Stimulated activated CD4-positive, alpha-beta T cell treated with anti-CD3 and anti-CD28 coated beads, Interleukin-4, amount 100 ng/mL, for 48 hours (primary cell): ENCODE measurements around the gene CDK16.

Experiments used
- DNase-seq, 2 donors: peaks; one replicate each; pipeline ENCODE4 v3.0.0-alpha.2; 2020; ENCODE audit warnings: low read depth in 2 of 2

Gene CDK16

DNA sequence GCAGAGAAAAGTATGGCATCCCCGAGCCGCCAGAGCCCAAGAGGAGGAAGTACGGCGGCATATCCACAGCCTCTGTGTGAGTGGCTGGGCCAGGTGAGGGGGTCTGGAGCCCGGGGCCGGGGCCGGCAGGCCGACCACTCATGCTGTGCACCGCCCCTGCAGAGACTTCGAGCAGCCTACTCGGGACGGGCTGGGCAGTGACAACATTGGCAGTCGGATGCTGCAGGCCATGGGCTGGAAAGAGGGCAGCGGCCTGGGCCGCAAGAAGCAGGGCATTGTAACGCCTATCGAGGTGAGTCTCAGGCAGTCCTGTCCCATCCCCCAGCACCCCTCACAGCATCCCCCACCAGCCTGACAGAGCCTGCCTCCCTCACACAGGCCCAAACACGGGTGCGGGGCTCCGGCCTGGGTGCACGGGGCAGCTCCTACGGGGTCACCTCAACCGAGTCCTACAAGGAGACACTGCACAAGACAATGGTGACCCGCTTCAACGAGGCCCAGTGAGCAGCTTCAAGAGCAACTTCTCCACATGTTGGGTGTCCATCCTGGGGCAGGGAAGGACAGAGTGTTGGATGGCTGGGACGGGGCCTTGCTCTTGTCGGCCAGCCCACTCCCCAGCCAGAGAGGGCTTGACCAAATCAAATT, 32.3 kb upstream of the CDK16 start:
- DNase-seq: no peak

DNA sequence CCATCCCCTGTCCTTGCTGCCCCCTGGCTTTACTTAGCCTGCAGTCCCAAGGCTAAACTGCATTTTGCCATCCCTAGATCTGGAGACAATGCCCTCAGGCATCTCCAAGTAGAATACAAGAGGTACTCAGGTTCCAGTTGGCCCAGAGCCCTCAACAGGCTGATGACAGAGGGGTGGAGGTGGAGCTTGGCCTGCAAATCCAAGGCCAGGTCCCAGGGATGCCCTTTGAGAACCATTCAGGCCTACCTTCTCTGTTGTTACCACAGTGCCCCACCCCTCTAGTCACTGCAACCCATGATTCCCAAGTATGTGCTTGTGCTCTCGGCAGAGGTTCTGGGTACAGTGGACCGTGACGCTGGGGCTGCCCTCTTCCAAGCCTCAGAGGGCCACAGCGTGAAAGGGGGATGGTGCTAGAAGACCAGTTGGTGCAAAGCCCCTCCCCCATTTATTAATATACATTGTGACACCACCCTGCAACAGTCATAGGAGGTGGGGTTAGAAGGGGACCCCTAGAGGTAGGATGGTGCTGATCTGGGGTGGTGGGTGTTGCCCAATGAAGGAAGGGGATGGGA, 31.3 kb upstream of the CDK16 start:
- no peak for DNase-seq

GRCh38 chrX:47189906-47190305, 28.6 kb upstream of the CDK16 start:
- no peak for DNase-seq

DNA sequence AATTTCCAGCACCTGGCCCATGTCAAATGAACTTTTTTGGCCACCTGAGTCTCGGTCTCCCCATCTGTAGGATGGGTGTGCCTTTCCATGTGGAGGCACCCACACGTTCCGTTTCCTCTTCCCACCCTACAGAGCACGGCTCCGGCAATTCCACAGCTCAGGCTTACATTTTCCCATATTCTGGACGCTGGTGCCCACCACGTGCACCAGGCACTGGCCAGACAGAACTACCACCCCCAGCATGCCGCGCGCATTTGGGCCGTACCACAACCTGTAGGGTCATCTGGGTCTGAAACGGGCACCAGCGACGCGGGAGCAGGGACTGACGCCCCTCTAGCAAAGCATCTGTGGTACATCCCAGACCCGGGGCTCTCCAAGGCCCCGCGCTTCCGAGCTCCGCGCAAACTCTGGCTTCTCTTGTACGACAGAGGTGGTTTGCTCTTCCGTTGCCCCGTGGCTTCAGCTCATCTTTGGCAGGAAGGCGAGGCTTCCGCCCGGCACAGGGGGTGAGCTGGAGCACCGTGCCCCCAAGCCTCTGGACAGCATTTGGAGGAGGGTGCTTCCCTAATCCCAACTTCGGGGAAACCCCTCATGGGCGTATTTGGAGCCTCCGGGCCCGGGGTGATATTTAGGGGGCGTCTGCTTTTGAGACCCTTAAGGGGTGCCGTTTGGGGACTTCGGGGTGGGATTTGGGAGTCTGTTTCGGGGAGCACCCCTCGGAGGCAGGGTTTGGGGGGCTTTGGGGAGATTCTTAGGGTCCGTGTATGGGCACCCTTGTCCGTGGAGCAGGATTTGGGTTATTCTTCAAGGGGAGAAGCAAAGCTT, 27.8 kb upstream of the CDK16 start:
- peak; percentile 69 to 75 for DNase-seq

- peak in 1 of 2 donors; percentile 14 for DNase-seq
These were observed 27.1 kb upstream of the CDK16 start for GRCh38 chrX:47191331-47191730.

- no peak for DNase-seq
These were observed 26.6 kb upstream of the CDK16 start for GRCh38 chrX:47191806-47192401.

- DNase-seq: peak; percentile 79 to 83
These were observed 24.8 kb upstream of the CDK16 start, which contains the start of gene UBA1 for GRCh38 chrX:47193475-47194193. TSS of gene UBA1 (plus strand) at chrX:47193829. CDS start at chrX:47198803, 4,974 bp downstream.

DNA sequence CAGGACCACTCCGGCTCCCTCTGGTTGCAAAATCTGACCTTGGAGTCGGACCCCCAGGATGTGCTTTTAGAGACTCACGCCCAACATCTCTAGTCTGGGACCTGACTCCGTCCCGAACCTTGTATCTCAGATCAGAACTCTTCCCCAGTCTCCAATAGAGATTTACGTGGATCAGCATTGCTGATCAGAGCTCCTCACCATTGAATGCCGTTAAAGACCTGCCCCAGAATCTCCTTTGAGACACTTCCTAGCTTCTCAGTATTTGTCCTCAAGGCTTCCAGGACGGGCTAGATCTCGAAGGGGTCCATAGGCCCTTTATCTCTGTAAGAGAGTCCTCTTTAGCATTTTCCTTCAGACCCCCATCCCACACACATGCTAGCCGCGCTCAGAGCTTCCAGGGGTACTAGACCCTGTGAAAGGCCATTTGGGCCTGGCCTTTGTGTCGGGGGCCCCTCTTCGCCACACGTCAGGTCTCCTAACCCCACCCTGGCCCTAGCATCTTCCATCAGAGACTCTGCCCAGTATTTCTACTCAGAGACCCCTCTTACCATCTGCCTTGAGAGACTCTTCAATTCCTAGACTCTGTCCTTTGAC, 24.2 kb upstream of the CDK16 start:
- DNase-seq: no peak

- DNase-seq: no peak
These were observed 22.4 kb upstream of the CDK16 start for GRCh38 chrX:47196098-47196497.

DNA sequence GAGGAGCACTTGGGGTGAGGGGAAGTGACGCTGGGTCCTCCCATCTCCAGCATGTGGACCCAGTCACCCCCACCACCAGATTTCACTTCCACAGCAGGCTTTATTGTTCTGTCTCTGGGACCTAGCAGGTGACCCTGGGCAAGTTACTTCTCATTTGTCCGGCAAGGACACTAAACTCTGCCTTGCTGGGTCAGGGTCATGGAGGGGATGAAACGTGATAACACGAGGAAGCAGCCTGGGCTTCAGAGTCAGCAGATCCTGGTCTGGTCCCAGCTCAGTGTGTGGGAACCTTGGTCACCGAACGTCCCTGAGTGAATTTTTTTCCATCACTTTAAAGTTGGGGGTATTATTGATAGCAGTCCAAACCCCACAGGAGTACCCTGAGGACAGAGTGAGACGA, 21.0 kb upstream of the CDK16 start:
- no peak for DNase-seq

DNA sequence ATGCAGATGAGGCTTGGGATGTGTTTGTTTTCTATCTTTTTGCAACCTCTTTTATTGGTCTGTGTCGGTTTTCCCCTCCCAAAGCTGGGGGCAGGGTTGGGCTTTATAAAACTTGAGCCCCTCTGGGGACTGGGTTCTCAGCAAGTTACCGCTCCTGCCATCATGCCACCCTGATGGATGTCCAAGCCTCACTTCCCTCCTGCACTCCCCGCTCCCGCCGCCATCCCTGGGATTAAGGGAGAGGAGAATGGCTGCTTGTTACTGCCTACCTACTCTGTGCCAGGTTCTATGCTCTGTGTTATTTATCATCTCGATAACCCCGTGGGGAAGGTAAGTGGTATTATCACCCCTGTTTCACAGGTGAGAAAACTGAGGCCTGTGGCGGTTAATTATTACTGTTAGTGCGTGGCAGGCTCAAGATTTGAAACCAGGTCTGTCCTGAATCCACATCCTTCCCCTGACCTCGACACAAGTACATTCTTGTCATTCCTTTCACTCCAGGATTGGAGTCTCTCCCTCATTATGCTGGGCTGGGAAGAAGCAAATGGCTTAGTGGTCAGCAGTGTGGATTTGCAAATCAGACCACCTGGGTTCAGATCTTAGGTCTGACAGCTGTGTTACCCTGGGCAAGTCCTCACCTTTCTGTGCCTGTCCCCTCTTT, 20.3 kb upstream of the CDK16 start:
- no peak for DNase-seq

GRCh38 chrX:47198687-47199080, 19.8 kb upstream of the CDK16 start:
- no peak for DNase-seq

DNA sequence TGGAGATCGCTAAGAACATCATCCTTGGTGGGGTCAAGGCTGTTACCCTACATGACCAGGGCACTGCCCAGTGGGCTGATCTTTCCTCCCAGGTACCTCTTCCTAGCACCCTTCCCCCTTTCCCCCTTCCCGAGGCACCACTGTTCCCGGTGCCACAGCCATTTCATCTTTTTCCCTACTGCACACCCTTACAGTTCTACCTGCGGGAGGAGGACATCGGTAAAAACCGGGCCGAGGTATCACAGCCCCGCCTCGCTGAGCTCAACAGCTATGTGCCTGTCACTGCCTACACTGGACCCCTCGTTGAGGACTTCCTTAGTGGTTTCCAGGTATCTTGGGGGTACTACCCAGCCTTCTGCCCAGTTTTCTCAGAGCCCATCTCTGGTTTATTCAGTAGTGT, 19.2 kb upstream of the CDK16 start:
- no peak for DNase-seq

- DNase-seq: no peak
These were observed 17.9 kb upstream of the CDK16 start for GRCh38 chrX:47200385-47201150.

- no peak for DNase-seq
These were observed 17.0 kb upstream of the CDK16 start for GRCh38 chrX:47201345-47201944.

DNA sequence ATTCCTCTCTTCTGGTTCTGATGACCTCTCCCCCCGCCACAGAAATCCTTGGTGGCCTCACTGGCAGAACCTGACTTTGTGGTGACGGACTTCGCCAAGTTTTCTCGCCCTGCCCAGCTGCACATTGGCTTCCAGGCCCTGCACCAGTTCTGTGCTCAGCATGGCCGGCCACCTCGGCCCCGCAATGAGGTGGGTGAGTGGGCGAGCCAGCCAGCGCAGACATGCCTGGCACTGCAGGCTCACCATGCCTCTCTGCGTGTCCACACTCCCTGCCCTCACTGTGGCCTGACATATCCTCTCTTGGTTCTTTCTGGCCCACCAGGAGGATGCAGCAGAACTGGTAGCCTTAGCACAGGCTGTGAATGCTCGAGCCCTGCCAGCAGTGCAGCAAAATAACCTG, 16.2 kb upstream of the CDK16 start:
- no peak for DNase-seq

DNA sequence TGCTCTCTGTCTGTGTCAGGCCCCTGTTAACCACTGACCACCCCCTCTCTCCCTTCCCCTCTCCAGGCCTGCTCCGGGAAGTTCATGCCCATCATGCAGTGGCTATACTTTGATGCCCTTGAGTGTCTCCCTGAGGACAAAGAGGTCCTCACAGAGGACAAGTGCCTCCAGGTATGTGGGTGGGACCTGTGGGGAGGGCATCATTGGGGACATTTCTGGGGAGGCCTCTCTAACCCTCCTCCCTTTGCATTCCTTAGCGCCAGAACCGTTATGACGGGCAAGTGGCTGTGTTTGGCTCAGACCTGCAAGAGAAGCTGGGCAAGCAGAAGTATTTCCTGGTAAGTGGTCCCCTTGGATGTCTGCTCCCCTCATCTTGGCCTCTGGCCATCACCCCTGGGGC, 15.6 kb upstream of the CDK16 start:
- no peak for DNase-seq

GRCh38 chrX:47204970-47205369, 13.5 kb upstream of the CDK16 start:
- DNase-seq: no peak

- no peak for DNase-seq
These were observed 12.2 kb upstream of the CDK16 start for GRCh38 chrX:47206316-47206715.

- DNase-seq: no peak
These were observed 10.4 kb upstream of the CDK16 start for GRCh38 chrX:47208108-47208507.
